Muscle layer of duodenum (tissue), 2 donors: Measurements from ENCODE around the gene OSBPL2.

Source experiments
- H3K27ac ChIP-seq: one replicate; pipeline ENCODE4 v1.7.0; 2013; ENCODE audit warnings: mild to moderate bottlenecking, low read length
- H3K27me3 ChIP-seq: one replicate; pipeline ENCODE4 v1.7.0; 2013; ENCODE audit warnings: low read depth, mild to moderate bottlenecking, control low read depth, low read length
- H3K36me3 ChIP-seq, 2 donors: one replicate each; pipeline ENCODE4 v1.7.0; 2013; ENCODE audit warnings: low read length in 2 of 2, control low read depth in 1 of 2, mild to moderate bottlenecking in 1 of 2; ENCODE audit not compliant: insufficient read depth in 2 of 2, control insufficient read depth in 1 of 2
- H3K4me1 ChIP-seq, 2 donors: one replicate each; pipeline ENCODE4 v1.7.0; 2013; ENCODE audit warnings: low read length in 2 of 2, mild to moderate bottlenecking in 2 of 2, control low read depth in 1 of 2, moderate library complexity in 1 of 2; ENCODE audit not compliant: insufficient read depth in 2 of 2, control insufficient read depth in 1 of 2
- H3K4me3 ChIP-seq, 2 donors: one replicate each; pipeline ENCODE4 v1.7.0; 2013; ENCODE audit warnings: low read length in 2 of 2, low read depth in 1 of 2, mild to moderate bottlenecking in 1 of 2
- H3K9me3 ChIP-seq, 2 donors: one replicate each; pipeline ENCODE4 v1.7.0; 2013; ENCODE audit warnings: low read length in 2 of 2, control low read depth in 1 of 2, mild to moderate bottlenecking in 1 of 2; ENCODE audit not compliant: control insufficient read depth in 1 of 2
- donor health status: healthy.

The OSBPL2 gene

GRCh38 chr20:62240020-62240685 lies 1.8 kb downstream of the OSBPL2 start:
- H3K4me3 ChIP-seq = peak overlapping the region in 1 of 2 donors; percentile 74
- H3K27ac ChIP-seq = no peak overlapping the region
- no peaks in the 10 kb centered on the region for H3K27me3 ChIP-seq
- H3K36me3 ChIP-seq = peaks cover 0 to 10% of the 10 kb centered on the region in 2 donors
- H3K4me1 ChIP-seq = peaks cover 5 to 18% of the 10 kb centered on the region in 2 donors
- no peaks in the 10 kb centered on the region for H3K9me3 ChIP-seq

- Histone ChIP-seq H3K9me3 (no peaks in the 10 kb centered on the region), H3K27ac (no peak overlapping the region), H3K27me3 (no peaks in the 10 kb centered on the region), H3K36me3 (peaks cover 0 to 14% of the 10 kb centered on the region in 2 donors), H3K4me1 (peaks cover 5 to 18% of the 10 kb centered on the region in 2 donors), H3K4me3 (no peak overlapping the region)
These were observed 3.2 kb downstream of the OSBPL2 start for GRCh38 chr20:62241506-62241905.

- Histone ChIP-seq H3K27ac (no peak overlapping the region), H3K4me3 (no peak overlapping the region), H3K4me1 (peaks cover 5 to 18% of the 10 kb centered on the region in 2 donors), H3K9me3 (no peaks in the 10 kb centered on the region), H3K36me3 (peaks cover 0 to 14% of the 10 kb centered on the region in 2 donors), H3K27me3 (no peaks in the 10 kb centered on the region)
These were observed 3.9 kb downstream of the OSBPL2 start for GRCh38 chr20:62242176-62242575.

GRCh38 chr20:62243106-62243505 lies 4.8 kb downstream of the OSBPL2 start:
- Histone ChIP-seq H3K27me3 (no peaks in the 10 kb centered on the region), H3K27ac (no peak overlapping the region), H3K9me3 (no peaks in the 10 kb centered on the region), H3K4me3 (no peak overlapping the region), H3K36me3 (peaks cover 0 to 14% of the 10 kb centered on the region in 2 donors), H3K4me1 (peaks cover 5 to 13% of the 10 kb centered on the region in 2 donors)

GRCh38 chr20:62243906-62244515 lies 5.7 kb downstream of the OSBPL2 start:
- no peak overlapping the region for H3K4me3 ChIP-seq
- no peak overlapping the region for H3K27ac ChIP-seq
- H3K9me3 ChIP-seq = no peaks in the 10 kb centered on the region

GRCh38 chr20:62244644-62245108 lies 6.4 kb downstream of the OSBPL2 start:
- no peak overlapping the region for H3K27ac ChIP-seq

More at GRCh38 chr20:62243906-62244515, 5.7 kb downstream of the OSBPL2 start:
- H3K36me3 ChIP-seq = peaks cover 0 to 14% of the 10 kb centered on the region in 2 donors
- H3K4me1 ChIP-seq = peaks cover 5 to 13% of the 10 kb centered on the region in 2 donors
- H3K27me3 ChIP-seq = no peaks in the 10 kb centered on the region

GRCh38 chr20:62245911-62246280 lies 7.6 kb downstream of the OSBPL2 start:
- Histone ChIP-seq H3K9me3 (no peaks in the 10 kb centered on the region), H3K4me3 (no peak overlapping the region), H3K36me3 (peaks cover 0 to 14% of the 10 kb centered on the region in 2 donors), H3K4me1 (peaks cover 5% of the 10 kb centered on the region in 2 donors), H3K27ac (no peak overlapping the region), H3K27me3 (no peaks in the 10 kb centered on the region)

More at GRCh38 chr20:62244644-62245108, 6.4 kb downstream of the OSBPL2 start:
- Histone ChIP-seq H3K9me3 (no peaks in the 10 kb centered on the region), H3K36me3 (peaks cover 0 to 14% of the 10 kb centered on the region in 2 donors), H3K4me3 (no peak overlapping the region), H3K27me3 (no peaks in the 10 kb centered on the region), H3K4me1 (peaks cover 5 to 7% of the 10 kb centered on the region in 2 donors)

- Histone ChIP-seq H3K9me3 (no peaks in the 10 kb centered on the region), H3K4me1 (peaks cover 5% of the 10 kb centered on the region in 2 donors), H3K36me3 (peaks cover 0 to 11% of the 10 kb centered on the region in 2 donors), H3K4me3 (no peak overlapping the region), H3K27me3 (no peaks in the 10 kb centered on the region), H3K27ac (no peak overlapping the region)
These were observed 8.1 kb downstream of the OSBPL2 start for GRCh38 chr20:62246431-62246830.

- no peak overlapping the region for H3K27ac ChIP-seq
These were observed 8.7 kb downstream of the OSBPL2 start for GRCh38 chr20:62246872-62247652.

GRCh38 chr20:62248890-62249560 lies 10.7 kb downstream of the OSBPL2 start:
- Histone ChIP-seq H3K4me3 (no peak overlapping the region), H3K27ac (no peak overlapping the region), H3K36me3 (peaks cover 0 to 9% of the 10 kb centered on the region in 2 donors), H3K9me3 (no peaks in the 10 kb centered on the region), H3K4me1 (peaks cover 0 to 5% of the 10 kb centered on the region in 2 donors), H3K27me3 (no peaks in the 10 kb centered on the region)

More at GRCh38 chr20:62246872-62247652, 8.7 kb downstream of the OSBPL2 start:
- H3K27me3 ChIP-seq = no peaks in the 10 kb centered on the region
- H3K4me1 ChIP-seq = peaks cover 3 to 5% of the 10 kb centered on the region in 2 donors
- H3K4me3 ChIP-seq = no peak overlapping the region
- peaks cover 0 to 9% of the 10 kb centered on the region in 2 donors for H3K36me3 ChIP-seq
- H3K9me3 ChIP-seq = no peaks in the 10 kb centered on the region
